Fibroblast of skin of scalp (primary cell): Measurements from ENCODE around the gene HOXC6.
A peak's percentile ranks its signal among the peaks of the same experiment; 100 is the strongest.
"Not testable (repeated sequence)": the region's sequence is repeated elsewhere in the genome, so short reads cannot be mapped to it uniquely, and the experiment has no call there.

ENCODE experiments used
- DNase-seq: peaks from one replicate; pipeline ENCODE4 v3.0.0-alpha.2; 2013

HOXC6 gene

DNA sequence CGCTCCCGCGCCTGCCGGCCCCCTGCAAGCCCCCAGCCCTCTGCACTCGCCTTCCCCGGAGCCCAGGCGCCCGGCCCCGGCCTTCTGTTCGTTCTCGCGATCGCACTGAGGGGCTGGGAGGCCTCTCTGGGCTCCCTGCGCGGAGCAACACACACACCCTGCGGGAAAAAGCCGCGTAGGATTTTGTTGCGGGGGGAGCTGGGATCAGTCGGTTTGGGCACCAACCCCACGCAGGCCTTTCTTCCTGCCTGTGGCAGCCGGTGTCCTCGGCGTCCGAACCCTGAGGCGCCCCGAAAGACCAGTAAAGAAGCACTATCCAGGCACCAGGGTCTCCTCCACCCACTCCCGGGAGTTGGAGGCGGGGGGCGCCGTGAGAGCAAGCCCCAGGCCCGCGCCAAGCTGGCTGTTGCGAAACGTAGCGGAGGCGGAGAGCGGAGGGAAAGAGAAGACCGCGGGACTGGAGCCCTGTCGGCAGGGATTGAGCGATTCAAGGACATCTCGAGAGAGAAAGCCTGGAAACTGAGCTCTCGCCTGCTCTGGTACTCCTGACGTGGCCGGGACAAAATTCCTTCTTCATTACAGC, 2.7 kb downstream of the HOXC6 start:
- DNase-seq: no peak

DNA sequence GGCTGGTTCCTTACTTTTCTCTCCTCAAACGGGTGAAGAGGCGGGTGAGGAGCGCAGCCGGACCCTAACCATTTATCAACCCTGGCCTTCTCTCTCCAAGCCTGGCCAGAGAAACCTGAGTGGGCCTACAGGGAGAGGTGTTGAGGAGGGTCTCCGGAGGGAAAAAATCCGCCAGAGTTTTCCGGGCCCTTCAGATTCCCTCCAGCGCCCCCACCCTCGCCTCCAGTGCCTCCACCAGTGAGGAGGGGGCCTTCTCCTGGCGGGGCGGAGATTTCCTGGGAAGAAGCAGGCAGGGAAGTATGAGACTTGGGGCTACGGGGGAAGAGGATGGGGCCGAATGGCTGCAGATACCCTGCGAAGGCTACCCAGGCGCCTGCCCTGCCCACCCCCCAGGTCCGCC, 3.2 kb downstream of the HOXC6 start:
- no peak for DNase-seq

DNA sequence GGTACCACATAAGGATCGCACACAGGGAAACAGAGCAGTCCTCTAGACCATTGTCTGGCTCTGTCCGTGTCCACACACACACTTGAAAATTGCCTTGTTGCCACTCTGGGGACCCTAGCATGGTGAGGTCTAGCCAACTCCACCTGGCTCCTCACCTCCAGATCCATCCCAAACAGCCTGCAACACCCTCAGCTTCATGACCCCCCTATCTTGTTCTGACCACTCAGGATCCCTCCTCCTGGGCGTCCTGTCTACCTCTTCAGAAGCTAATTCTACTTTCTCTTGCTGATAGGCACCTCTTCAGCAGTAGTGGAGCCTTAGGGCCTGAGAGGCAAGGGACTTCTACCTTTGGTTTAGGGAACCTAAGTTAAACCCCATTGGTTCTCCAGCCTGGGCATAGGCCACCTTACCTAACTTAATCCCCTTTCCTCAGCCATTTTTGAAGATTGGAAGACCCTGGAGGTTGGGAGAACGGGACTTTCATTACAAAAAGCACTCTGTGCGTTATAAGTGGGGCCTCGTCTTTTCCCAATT, 3.9 kb downstream of the HOXC6 start:
- DNase-seq: no peak

GRCh38 chr12:54032627-54033100, 4.4 kb downstream of the HOXC6 start, which contains the start of gene HOXC5:
TSS of gene HOXC5 (plus strand) at chr12:54033050. CDS start at chr12:54033123, 73 bp downstream.
- peak; percentile 48 for DNase-seq

DNA sequence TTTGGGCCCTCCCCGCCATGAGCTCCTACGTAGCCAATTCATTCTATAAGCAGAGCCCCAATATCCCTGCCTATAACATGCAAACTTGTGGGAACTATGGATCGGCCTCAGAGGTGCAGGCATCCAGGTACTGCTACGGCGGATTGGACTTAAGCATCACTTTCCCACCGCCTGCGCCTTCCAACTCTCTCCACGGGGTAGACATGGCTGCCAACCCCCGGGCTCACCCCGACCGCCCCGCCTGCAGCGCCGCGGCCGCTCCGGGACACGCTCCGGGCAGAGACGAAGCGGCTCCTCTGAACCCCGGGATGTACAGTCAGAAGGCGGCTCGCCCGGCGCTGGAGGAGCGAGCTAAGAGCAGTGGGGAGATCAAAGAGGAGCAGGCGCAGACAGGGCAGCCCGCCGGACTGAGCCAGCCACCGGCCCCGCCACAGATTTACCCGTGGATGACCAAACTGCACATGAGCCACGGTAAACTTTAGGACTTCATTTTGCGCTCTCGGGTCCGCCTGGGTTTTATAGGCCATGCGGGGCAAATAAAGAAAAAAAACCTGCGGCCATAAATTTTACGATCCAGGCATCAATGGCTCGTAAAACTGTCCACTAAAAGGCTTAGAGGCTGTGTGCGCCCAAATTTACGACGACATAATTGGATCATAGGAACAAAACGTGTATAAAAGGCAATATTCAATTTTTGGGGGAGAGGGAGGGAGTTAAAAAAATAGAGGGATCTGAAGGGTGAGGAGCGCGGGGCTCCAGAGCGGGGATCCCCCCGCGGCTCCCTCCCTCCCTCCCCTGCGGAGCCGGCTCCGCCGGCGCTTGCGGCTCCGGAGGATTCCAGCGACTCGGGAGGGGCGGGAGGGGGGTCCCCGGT, 5.1 kb downstream of the HOXC6 start:
- DNase-seq: no peak

- DNase-seq: no peak
Measured at GRCh38 chr12:54033980-54034784, 5.9 kb downstream of the HOXC6 start.

DNA sequence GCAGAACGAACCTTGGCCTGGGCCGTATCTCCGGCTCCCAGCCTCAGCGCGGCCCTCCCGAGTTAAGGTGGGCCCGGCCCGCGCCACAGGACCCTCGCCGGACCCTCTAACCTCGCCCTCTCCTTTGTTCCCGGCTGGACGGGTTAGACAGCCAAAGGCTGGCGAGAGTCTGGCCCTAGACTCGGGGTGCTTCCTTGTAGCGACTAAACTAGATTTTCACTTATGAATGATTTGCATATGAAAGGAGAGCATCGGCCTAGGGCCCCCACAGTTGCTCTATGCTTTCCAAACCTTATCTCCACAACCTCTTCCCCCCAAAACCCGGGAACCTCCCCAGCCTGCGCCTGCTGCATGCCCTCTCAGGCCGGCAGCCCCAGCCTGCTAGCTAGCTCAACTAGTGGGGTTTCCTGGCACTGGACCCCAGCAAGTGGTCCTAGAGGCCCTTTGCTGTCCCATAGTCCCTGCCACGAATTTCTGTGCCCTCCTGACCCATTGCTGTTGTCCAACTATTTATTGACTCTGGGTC, 6.6 kb downstream of the HOXC6 start:
- DNase-seq: no peak

DNA sequence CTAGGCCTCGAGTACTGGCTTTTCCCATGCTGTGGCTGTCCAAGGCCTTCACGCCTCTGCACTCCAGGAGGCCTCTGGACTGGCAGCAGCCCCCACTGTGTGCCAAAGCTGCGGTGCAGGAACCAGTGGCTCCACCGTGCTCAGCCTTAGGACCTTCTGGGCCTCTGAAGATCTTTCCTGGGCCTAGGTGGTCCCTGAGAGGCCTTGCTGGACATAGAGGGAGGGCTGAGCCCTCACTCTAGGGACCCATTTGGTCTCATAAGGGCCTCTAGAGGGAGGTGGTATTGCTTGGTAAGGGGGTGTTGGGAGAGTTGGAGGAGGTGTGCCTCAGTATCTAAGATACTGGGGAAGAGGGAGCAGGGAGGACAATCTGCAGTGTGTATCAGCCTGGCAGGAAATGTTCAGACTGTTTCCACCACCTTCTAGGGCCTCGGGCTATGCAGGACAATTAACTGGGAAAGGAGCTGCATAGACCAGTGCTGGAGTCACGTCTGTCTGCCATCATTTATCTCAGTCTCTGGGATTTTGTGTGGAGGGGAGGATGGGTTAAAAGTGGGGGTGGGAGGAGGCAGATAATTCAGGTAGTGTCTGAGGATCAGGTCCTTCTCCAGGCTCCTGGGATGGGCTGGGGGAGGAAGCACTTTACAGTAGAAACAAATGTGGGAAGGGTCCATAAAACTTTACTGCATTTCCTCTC, 7.5 kb downstream of the HOXC6 start:
- DNase-seq: no peak

DNA sequence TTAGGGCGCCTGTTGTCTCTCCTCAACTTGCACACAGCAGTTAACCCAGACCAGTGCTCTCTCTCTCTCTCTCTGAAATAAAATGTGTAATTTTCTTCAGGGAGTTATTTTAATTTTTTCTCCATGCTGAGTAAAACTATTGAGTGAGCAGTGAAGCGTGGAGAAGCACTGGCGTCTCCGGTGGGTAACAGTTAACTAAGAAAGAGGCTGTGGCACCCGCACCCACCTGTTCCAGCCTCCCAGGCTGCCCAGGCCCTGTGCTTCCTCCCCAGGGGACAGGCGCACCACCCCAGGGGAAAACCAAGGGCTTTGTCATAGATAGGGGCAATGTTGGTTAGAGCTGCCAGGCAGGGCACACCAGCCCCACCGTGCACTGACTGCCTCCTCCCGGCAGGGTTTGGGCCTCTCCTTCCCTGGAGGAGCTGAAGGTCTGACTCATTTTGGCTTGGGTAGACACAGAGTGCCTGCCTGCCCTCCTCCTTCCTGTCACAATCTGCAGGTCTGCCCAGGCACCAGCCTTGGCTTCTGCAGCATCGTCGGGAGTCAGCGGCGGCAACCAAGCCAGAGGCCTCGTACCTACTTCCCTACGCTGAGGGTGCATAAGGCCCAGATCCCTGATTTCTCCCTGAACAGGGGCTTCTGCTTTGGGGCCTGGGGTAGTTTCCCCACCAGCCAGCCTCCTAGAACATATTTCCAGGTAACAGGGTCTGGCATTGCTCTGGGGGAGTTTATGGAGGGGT, 8.6 kb downstream of the HOXC6 start:
- DNase-seq: no peak

DNA sequence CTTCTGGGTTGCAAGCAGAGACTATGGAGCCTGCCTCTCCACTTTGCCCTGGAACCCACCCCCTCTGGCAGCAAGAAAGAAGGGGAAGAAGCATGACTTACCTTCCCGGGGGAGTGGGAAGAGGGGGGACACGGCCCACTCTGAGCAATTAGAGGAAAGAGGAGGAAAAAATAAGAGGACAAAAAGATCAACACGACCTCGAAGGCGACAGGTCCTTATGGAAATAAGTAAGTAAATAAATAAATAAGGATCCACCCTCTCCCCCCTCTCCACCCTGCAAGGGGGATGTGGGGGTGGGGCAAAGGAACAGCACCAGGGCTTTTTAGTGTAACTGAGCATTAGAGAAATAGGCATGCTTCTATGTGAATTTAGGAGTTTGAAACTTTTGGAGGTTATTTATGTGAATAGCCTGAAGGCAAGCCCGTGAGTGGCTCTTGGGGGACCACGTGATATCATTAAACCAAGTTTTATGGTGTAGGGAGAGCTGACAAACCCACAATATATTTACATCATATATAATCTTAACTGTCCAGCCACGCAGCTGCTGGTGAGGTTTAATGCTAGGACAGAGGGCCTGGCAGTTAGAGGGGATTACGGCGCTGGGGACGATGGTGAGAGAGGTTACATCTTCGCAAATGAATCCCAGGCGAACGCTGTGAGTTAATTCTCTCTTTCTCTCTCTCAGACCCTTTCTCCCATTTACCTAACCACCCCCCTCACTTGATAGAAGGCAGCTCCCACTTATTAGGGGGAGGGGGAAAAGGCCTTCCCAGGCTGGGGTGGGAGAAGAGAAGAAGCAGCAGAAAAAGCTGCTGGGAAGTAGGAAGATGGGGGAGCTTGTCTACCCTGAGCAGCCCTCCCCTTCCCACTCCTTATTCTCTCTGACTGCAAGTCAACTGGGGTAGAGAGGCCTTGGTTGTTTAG, 9.4 kb downstream of the HOXC6 start:
- DNase-seq: no peak

DNA sequence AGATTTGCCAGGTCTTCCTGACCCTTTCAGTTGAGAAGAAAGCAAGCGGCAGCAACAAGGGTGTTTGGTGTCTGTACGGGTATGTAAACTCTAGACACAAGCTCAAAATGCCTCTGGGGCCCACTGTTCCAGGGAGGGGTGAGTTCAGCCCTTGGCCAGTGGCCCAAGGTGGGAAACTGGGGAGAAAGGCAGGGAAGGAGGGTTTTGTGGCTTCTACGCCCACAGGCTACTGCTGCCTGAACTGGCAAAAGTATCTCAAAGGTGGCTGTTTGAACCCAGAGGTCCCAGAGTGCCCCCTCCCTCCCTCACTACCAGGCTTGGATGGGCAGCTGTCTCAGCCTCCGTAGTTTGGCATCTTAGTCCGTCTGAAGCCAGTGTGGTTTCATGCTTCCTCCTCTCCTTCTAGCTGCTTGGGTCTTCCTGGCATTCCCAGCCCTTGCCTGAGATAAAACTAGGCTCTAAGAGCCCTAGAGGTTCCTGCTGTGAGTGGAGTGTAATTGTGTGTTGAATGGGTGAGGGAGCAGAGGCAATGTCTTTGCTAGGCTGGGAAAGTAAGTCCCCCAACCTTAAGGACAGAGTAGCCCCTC, 10.1 kb downstream of the HOXC6 start:
- no peak for DNase-seq

- DNase-seq: no peak
Measured at GRCh38 chr12:54038871-54039414, 10.7 kb downstream of the HOXC6 start.

GRCh38 chr12:54039417-54040147, 11.3 kb downstream of the HOXC6 start:
- no peak for DNase-seq

DNA sequence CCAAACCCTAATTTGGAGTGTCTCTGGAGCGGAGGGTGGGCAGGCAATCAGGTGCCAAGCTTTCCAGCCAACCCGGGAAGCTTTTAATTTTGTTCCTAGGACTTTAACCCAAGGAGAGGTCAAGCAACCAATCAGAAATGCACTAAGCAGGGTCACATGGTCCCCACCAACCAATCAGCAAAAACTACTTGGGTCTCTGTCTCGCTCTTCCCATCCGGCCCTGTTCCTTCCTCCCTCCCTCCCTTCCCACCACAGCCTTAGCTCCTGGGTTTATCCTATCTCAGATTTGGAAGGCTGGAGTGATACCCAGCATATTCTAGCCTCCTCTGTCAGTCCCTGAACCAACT, 11.9 kb downstream of the HOXC6 start:
- no peak for DNase-seq

DNA sequence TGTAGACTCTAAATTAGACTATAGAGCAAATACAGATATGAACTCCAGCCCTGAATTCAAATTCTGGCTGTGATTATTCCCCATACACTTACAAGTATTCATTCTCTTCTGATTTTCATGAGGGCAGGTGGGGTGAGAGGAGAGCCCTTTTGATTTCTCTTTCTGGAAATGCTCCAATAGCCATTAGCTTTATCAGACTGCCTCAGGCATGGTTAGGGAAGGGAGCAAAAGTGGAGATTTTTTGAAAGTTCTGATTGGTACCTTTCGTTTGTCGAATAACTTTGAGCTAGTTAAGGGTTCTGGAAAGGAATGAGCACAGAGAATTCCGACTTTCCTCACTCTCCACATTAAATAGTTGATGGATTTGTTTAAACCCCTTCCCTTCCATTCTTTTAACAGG, 12.4 kb downstream of the HOXC6 start:
- no peak for DNase-seq

- no peak for DNase-seq
Measured at GRCh38 chr12:54041097-54041690, 13.0 kb downstream of the HOXC6 start.

- not testable (repeated sequence) for DNase-seq
Measured at GRCh38 chr12:54042033-54042432, 13.8 kb downstream of the HOXC6 start.
